HG02885 (cell line): ENCODE results near the gene TPH1.
A peak's percentile ranks its signal among the peaks of the same experiment; 100 is the strongest.
"Not testable (repeated sequence)": the region's sequence is repeated elsewhere in the genome, so short reads cannot be mapped to it uniquely, and the experiment has no call there.

ENCODE experiments used
- ATAC-seq: cut with Tn5 transposase; IDR thresholded peaks from one replicate; pipeline ENCODE4 v1.9.1; 2021; ENCODE audit warnings: mild to moderate bottlenecking; ENCODE audit not compliant: unreplicated experiment, poor library complexity

The TPH1 gene

GRCh38 chr11:18027475-18027874 lies 18.6 kb downstream of the TPH1 start:
- no peak for ATAC-seq

- no peak for ATAC-seq
Measured at GRCh38 chr11:18022419-18022818, 23.6 kb downstream of the TPH1 start.

GRCh38 chr11:18019650-18020049 lies 26.4 kb downstream of the TPH1 start:
- ATAC-seq, result no peak

- no peak for ATAC-seq
Measured at GRCh38 chr11:18016789-18017188, 29.3 kb downstream of the TPH1 start.

- no peak for ATAC-seq
Measured at GRCh38 chr11:18014876-18015275, 31.2 kb downstream of the TPH1 start.

GRCh38 chr11:18013790-18014507 lies 32.1 kb downstream of the TPH1 start:
- no peak for ATAC-seq

- peak; percentile 94 for ATAC-seq
Measured at GRCh38 chr11:18012906-18013781, 32.9 kb downstream of the TPH1 start, which contains the start of gene SERGEF. Gene SERGEF, minus strand, starts transcription at chr11:18013047. Its CDS starts 37 bp downstream, at chr11:18013010.

- ATAC-seq, result peak; percentile 8
Measured at GRCh38 chr11:18012122-18012905, 33.8 kb downstream of the TPH1 start.

GRCh38 chr11:18011633-18012032 lies 34.4 kb downstream of the TPH1 start:
- no peak for ATAC-seq

- no peak for ATAC-seq
Measured at GRCh38 chr11:18010977-18011586, 35.0 kb downstream of the TPH1 start.

GRCh38 chr11:18010121-18010670 lies 35.9 kb downstream of the TPH1 start:
- ATAC-seq, result no peak

GRCh38 chr11:18005376-18006129 lies 40.5 kb downstream of the TPH1 start:
- no peak for ATAC-seq

- no peak for ATAC-seq
Measured at GRCh38 chr11:18001191-18001590, 44.9 kb downstream of the TPH1 start.

- no peak for ATAC-seq
Measured at GRCh38 chr11:18000760-18001159, 45.3 kb downstream of the TPH1 start.

GRCh38 chr11:18000128-18000527 lies 45.9 kb downstream of the TPH1 start:
- ATAC-seq, result not testable (repeated sequence)
